Measurements from ENCODE around the gene SNRNP35.
"Not testable (repeated sequence)": the region's sequence is repeated elsewhere in the genome, so short reads cannot be mapped to it uniquely, and the experiment has no call there.

SNRNP35 gene

GRCh38 chr12:123457980-123458779 lies at the start of gene SNRNP35:
TSS of gene SNRNP35 (plus strand) at chr12:123458139. CDS start at chr12:123465541, 7,402 bp downstream.
- peak; percentile 77 for DNase-seq

- DNase-seq: not testable (repeated sequence)
These were observed 49.3 kb upstream of the SNRNP35 start for GRCh38 chr12:123408619-123409018.

- DNase-seq: not testable (repeated sequence)
These were observed 48.5 kb upstream of the SNRNP35 start for GRCh38 chr12:123409284-123410040.

- DNase-seq: no peak
These were observed 47.9 kb upstream of the SNRNP35 start for GRCh38 chr12:123410041-123410412.

GRCh38 chr12:123421314-123421713 lies 36.6 kb upstream of the SNRNP35 start:
- no peak for DNase-seq

GRCh38 chr12:123427036-123427769 lies 30.7 kb upstream of the SNRNP35 start:
- DNase-seq: no peak

- DNase-seq: no peak
These were observed 29.3 kb upstream of the SNRNP35 start for GRCh38 chr12:123428591-123428990.

GRCh38 chr12:123429101-123429500 lies 28.8 kb upstream of the SNRNP35 start:
- DNase-seq: not testable (repeated sequence)

GRCh38 chr12:123431951-123432817 lies 25.8 kb upstream of the SNRNP35 start:
- not testable (repeated sequence) for DNase-seq

- DNase-seq: no peak
These were observed 24.3 kb upstream of the SNRNP35 start for GRCh38 chr12:123433615-123434014.

GRCh38 chr12:123435636-123436016 lies 22.3 kb upstream of the SNRNP35 start:
- DNase-seq: no peak

- peak; percentile 69 for DNase-seq
These were observed 21.6 kb upstream of the SNRNP35 start, which contains the start of gene RILPL2 for GRCh38 chr12:123436017-123436964. TSS of gene RILPL2 (minus strand) at chr12:123436684. CDS start at chr12:123436420, 264 bp downstream.

- no peak for DNase-seq
These were observed 16.3 kb upstream of the SNRNP35 start for GRCh38 chr12:123441523-123442164.

- no peak for DNase-seq
These were observed 15.2 kb upstream of the SNRNP35 start for GRCh38 chr12:123442774-123443173.

GRCh38 chr12:123444092-123445026 lies 13.6 kb upstream of the SNRNP35 start:
- no peak for DNase-seq

- no peak for DNase-seq
These were observed 12.3 kb upstream of the SNRNP35 start for GRCh38 chr12:123445388-123446332.

- DNase-seq: no peak
These were observed 11.6 kb upstream of the SNRNP35 start for GRCh38 chr12:123446333-123446713.

- no peak for DNase-seq
These were observed 8.6 kb upstream of the SNRNP35 start for GRCh38 chr12:123449249-123449733.
